T47D (cell line): ENCODE data around the gene EXOC4.
"Not testable (repeated sequence)": the region's sequence is repeated elsewhere in the genome, so short reads cannot be mapped to it uniquely, and the experiment has no call there.

Experiments used
- DNase-seq, 2 experiments: peaks; one replicate each; pipeline versions ENCODE4 v3.0.0 to v3.0.0-alpha.2; 2011 to 2012; ENCODE audit warnings: low read depth in 1 of 2, low spot score in 1 of 2
- JUND ChIP-seq: IDR thresholded peaks from 2 replicates; pipeline ENCODE4 v1.6.1; 2012; ENCODE audit warnings: low read depth
- in situ Hi-C: cut with HindIII; loops from 2 replicates; pipeline ENCODE4 v1.10.0; 2016; ENCODE audit warnings: low sequenced_read_pairs, low pct_unique_long_range_greater_than_20kb

Gene EXOC4

GRCh38 chr7:134067164-134067563 lies 814.3 kb downstream of the EXOC4 start:
- in situ Hi-C loops = no loop called here

GRCh38 chr7:134068670-134069069 lies 815.8 kb downstream of the EXOC4 start:
- no peak for DNase-seq
- in situ Hi-C loops = no loop called here
- no peak for TF ChIP-seq JUND

More at GRCh38 chr7:134067164-134067563, 814.3 kb downstream of the EXOC4 start:
- TF ChIP-seq JUND = no peak
- no peak for DNase-seq

- DNase-seq = no peak
- no peak for TF ChIP-seq JUND
- in situ Hi-C loops = no loop called here
Measured at GRCh38 chr7:134069187-134069586, 816.3 kb downstream of the EXOC4 start.

GRCh38 chr7:134070673-134071072 lies 817.8 kb downstream of the EXOC4 start:
- in situ Hi-C loops = no loop called here
- no peak for TF ChIP-seq JUND
- no peak for DNase-seq

GRCh38 chr7:134071355-134072331 lies 818.8 kb downstream of the EXOC4 start:
- in situ Hi-C loops = no loop called here
- no peak for DNase-seq
- TF ChIP-seq JUND = no peak

DNA sequence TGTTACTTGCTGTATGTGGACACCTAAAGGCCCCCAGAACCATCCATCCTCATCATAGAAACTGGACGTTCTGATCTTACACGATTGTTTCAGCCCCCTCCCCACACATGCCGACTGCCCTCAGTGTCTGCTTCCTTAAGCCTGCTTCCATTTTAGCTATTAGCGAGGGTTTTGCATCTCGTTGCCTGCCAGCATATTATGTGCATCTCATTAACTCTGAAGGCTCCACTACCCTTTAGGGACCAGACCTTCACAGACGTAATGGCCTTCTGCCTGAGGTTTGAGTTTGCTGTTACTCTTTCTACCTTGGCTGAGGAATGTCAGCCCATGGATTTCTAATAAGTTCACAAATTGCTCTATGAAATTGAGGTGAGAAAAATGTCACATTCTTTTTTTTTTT lies 820.4 kb downstream of the EXOC4 start:
- no peak for TF ChIP-seq JUND

GRCh38 chr7:134075799-134076198 lies 822.9 kb downstream of the EXOC4 start:
- in situ Hi-C loops = no loop called here
- TF ChIP-seq JUND = no peak
- no peak for DNase-seq

More for the DNA sequence above, 820.4 kb downstream of the EXOC4 start:
- no peak for DNase-seq
- in situ Hi-C loops = no loop called here

DNA sequence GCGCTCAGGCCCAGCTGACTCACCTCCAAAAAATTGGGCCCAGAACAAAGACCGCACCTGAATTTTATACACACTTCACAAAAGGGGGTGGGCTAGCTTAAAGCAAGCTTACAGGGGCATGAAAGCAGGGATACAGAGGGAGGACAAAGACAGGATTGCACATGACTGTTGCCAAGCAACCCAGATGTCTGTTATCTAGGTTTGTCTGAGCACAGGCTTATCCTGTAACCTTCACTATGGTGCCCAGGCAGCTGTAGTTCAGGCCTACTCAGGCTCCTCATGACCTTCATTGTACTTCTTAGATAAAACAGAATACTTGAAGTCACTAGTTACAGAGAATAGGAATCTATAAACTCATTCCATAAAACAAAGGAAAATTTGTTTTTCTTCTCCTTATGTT lies 824.7 kb downstream of the EXOC4 start:
- DNase-seq, in situ Hi-C loops: not testable (repeated sequence)

- DNase-seq = peak in 1 of 2 experiments; percentile 9
- in situ Hi-C loops = no loop called here
- no peak for TF ChIP-seq JUND
Measured at GRCh38 chr7:134078991-134079390, 826.1 kb downstream of the EXOC4 start.

GRCh38 chr7:134081695-134082094 lies 828.8 kb downstream of the EXOC4 start:
- DNase-seq = no peak
- in situ Hi-C loops = no loop called here
- no peak for TF ChIP-seq JUND

- in situ Hi-C loops = no loop called here
- no peak for DNase-seq
- no peak for TF ChIP-seq JUND
Measured at GRCh38 chr7:134083766-134084487, 831.0 kb downstream of the EXOC4 start.

DNA sequence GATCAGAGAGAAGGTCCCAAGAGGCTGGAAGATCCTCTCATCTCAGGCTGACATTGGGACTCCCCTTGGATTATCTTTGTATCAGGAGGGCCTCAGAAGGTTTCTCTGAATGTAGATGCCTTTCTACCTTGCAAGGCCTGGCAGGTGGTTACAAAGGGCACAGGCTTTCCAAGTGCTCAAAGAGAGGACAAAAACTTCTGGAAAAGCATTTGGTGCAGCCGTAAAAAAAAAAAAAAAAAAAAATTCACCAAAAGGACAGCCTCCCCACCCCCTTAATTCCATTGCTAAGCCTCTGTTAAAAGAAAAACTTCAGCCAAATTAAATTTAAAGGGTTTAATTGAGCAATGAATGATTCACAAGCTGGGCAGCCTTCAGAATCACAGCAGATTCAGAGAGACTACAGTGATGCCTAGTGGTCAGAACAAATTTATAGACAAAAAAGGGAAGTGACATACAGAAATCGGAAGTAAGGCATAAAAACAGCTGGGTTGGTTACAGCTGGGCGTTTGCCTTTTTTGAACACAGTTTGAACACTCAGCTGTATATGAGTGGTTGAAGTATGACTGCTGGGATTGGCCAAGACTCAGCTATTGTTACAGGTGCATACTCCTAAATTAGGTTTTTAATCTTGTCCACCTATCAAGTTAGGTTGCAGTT lies 831.7 kb downstream of the EXOC4 start:
- DNase-seq = no peak
- in situ Hi-C loops = no loop called here
- no peak for TF ChIP-seq JUND
